Glutamatergic neuron (in vitro differentiated cells): ENCODE results near the gene CPVL. TPM values are rescaled to one million over a fixed set of nuclear protein-coding genes. Genes with fewer than 3 reads are reported as not detected.

Experiments used
- DNase-seq: peaks from one replicate; pipeline ENCODE4 v3.0.0; 2022
- H3K27ac Mint-ChIP-seq: one replicate; pipeline ENCODE4 v1.8.0; 2020; ENCODE audit warnings: mild to moderate bottlenecking, mixed read lengths, inconsistent platforms; ENCODE audit not compliant: unreplicated experiment
- H3K27me3 Mint-ChIP-seq: one replicate; pipeline ENCODE4 v1.8.0; 2020; ENCODE audit warnings: mild to moderate bottlenecking, moderate library complexity, mixed read lengths, inconsistent platforms; ENCODE audit not compliant: unreplicated experiment
- H3K36me3 Mint-ChIP-seq: one replicate; pipeline ENCODE4 v1.8.0; 2020; ENCODE audit warnings: mild to moderate bottlenecking, mixed read lengths, inconsistent platforms; ENCODE audit not compliant: unreplicated experiment
- H3K4me1 Mint-ChIP-seq: one replicate; pipeline ENCODE4 v1.8.0; 2020; ENCODE audit warnings: mild to moderate bottlenecking, low read depth, mixed read lengths, inconsistent platforms; ENCODE audit not compliant: unreplicated experiment
- H3K4me3 Mint-ChIP-seq: one replicate; pipeline ENCODE4 v1.8.0; 2020; ENCODE audit warnings: mild to moderate bottlenecking, mixed read lengths, inconsistent platforms; ENCODE audit not compliant: unreplicated experiment
- H3K9me3 Mint-ChIP-seq: one replicate; pipeline ENCODE4 v1.8.0; 2020; ENCODE audit warnings: mild to moderate bottlenecking, moderate library complexity, mixed read lengths, inconsistent platforms; ENCODE audit not compliant: unreplicated experiment
- CTCF ChIP-seq: fragments of 200-600 bp; sonication (generic); IDR thresholded peaks from one replicate; pipeline ENCODE4 v1.5.0; 2021; ENCODE audit not compliant: partially characterized antibody, unreplicated experiment
- total RNA-seq: library from RNA; stranded (reverse); fragmentation: NEBNext Ultra II Directional; extraction: Animal tissue kit (Norgen Biotek cat#: 25700); gene quantifications from one replicate; pipeline ENCODE4 v1.2.1, GENCODE V29; 2021; ENCODE audit not compliant: unreplicated experiment

CPVL gene
- total RNA-seq, 1 donor from 2014 or later = 20.3 TPM

GRCh38 chr7:29123626-29124190 lies 22.6 kb downstream of the CPVL start:
- peaks cover 30% of the 10 kb centered on the region for H3K4me1 Mint-ChIP-seq
- no peaks in the 10 kb centered on the region for H3K36me3 Mint-ChIP-seq
- H3K9me3 Mint-ChIP-seq = peaks cover 2% of the 10 kb centered on the region
- no peak for TF ChIP-seq CTCF
- H3K27me3 Mint-ChIP-seq = no peaks in the 10 kb centered on the region
- DNase-seq = no peak
- H3K27ac Mint-ChIP-seq = no peak overlapping the region
- no peak overlapping the region for H3K4me3 Mint-ChIP-seq

- no peak for TF ChIP-seq CTCF
- no peak overlapping the region for H3K27ac Mint-ChIP-seq
- no peaks in the 10 kb centered on the region for H3K27me3 Mint-ChIP-seq
- H3K9me3 Mint-ChIP-seq = peaks cover 2% of the 10 kb centered on the region
- H3K4me1 Mint-ChIP-seq = peaks cover 29% of the 10 kb centered on the region
- H3K36me3 Mint-ChIP-seq = no peaks in the 10 kb centered on the region
- H3K4me3 Mint-ChIP-seq = no peak overlapping the region
- no peak for DNase-seq
Observed at GRCh38 chr7:29122759-29123158, 23.6 kb downstream of the CPVL start.

GRCh38 chr7:29122081-29122480 lies 24.3 kb downstream of the CPVL start:
- Mint-ChIP-seq H3K9me3 (peaks cover 2% of the 10 kb centered on the region), H3K4me1 (peaks cover 28% of the 10 kb centered on the region), H3K4me3 (peak overlapping the region; percentile 35), H3K27me3 (no peaks in the 10 kb centered on the region), H3K27ac (no peak overlapping the region), H3K36me3 (no peaks in the 10 kb centered on the region)
- TF ChIP-seq CTCF = no peak
- DNase-seq = no peak

- H3K36me3 Mint-ChIP-seq = no peaks in the 10 kb centered on the region
- H3K4me3 Mint-ChIP-seq = no peak overlapping the region
- no peak for DNase-seq
- H3K4me1 Mint-ChIP-seq = peaks cover 30% of the 10 kb centered on the region
- no peaks in the 10 kb centered on the region for H3K27me3 Mint-ChIP-seq
- no peak overlapping the region for H3K27ac Mint-ChIP-seq
- peaks cover 2% of the 10 kb centered on the region for H3K9me3 Mint-ChIP-seq
- no peak for TF ChIP-seq CTCF
Observed at GRCh38 chr7:29120955-29121354, 25.4 kb downstream of the CPVL start.

GRCh38 chr7:29119538-29119937 lies 26.8 kb downstream of the CPVL start:
- Mint-ChIP-seq H3K4me1 (peaks cover 38% of the 10 kb centered on the region), H3K36me3 (no peaks in the 10 kb centered on the region), H3K27me3 (no peaks in the 10 kb centered on the region), H3K9me3 (peaks cover 4% of the 10 kb centered on the region), H3K4me3 (no peak overlapping the region), H3K27ac (no peak overlapping the region)
- TF ChIP-seq CTCF = no peak
- DNase-seq = no peak
